Stimulated activated CD8-positive, alpha-beta memory T cell treated with anti-CD3 and anti-CD28 coated beads, Interleukin-15, amount 100 ng/mL, for 48 hours (primary cell): Measurements from ENCODE around the gene C1orf53.

Experiments used
- DNase-seq, 2 donors: peaks; one replicate each; pipeline ENCODE4 v3.0.0-alpha.2; 2020; ENCODE audit warnings: low read depth in 2 of 2

Gene C1orf53

DNA sequence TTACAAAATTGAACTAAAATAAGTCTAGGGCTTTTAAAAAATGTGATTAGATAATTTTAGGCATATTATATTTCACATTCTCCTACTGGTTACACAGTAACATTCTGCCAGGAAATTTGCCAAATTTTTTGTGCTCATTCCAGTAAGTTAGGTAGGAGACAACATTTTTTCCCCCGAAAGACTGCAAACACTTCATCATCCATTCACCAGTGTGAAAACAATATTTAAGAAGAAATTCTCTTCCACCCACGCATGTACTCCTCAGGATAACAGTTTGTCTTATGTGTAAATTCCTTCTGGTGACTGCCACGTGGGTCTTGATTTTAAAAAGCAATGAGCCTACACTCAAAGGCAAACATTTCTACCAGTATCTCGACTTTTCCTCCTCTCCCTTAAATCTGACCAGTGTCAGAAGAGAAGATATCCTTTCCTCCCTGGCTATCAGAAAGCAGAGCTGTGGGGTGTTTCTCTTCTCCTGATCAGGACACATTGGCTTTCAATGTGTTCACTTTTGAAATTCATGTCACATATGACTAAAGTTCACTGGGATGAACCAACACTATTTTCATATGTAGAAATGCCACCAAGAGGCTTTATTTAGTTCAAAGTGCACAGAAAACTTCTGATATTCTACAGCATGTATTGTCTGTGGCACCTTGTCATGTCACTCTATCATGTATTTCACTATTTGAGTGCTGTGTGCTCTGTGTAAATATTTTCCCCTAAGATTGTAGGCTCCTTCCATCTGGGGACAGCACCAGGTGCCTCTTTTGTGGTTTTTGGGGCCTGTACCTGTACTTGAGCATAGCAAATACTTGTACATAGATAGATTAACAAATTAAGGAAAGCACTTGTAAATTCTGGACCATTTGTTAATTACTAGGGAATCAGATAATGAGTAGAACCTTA is 53.3 kb downstream of the C1orf53 start:
- no peak for DNase-seq
